KBM-7 (cell line): ENCODE measurements around the gene ANKRD23.
"Not testable (repeated sequence)": the region's sequence is repeated elsewhere in the genome, so short reads cannot be mapped to it uniquely, and the experiment has no call there.

Source experiments
- DNase-seq: peaks from one replicate; pipeline ENCODE4 v3.0.0-alpha.2; 2015
- in situ Hi-C: fragments of 300-500 bp; cut with MboI; formaldehyde crosslinking; loops from 2 replicates; pipeline ENCODE4 v1.14.3; 2020; ENCODE audit warnings: low sequenced_read_pairs, low pct_unique_long_range_greater_than_20kb, mixed read lengths

The ANKRD23 gene

GRCh38 chr2:96843538-96844268 is at the start of gene ANKRD23:
TSS of gene ANKRD23 (minus strand) at chr2:96844021. CDS start at chr2:96843992, 29 bp downstream.
- no peak for DNase-seq
- in situ Hi-C loops: no loop called here

GRCh38 chr2:96891591-96892333 is 47.9 kb upstream of the ANKRD23 start:
- DNase-seq: no peak
- in situ Hi-C loops: no loop called here

- DNase-seq: no peak
- in situ Hi-C loops: no loop called here
These were observed 47.0 kb upstream of the ANKRD23 start for GRCh38 chr2:96890726-96891385.

GRCh38 chr2:96890252-96890651 is 46.4 kb upstream of the ANKRD23 start:
- no peak for DNase-seq
- in situ Hi-C loops: no loop called here

- in situ Hi-C loops: not testable (repeated sequence)
These were observed 45.7 kb upstream of the ANKRD23 start for GRCh38 chr2:96889502-96889901.

GRCh38 chr2:96888072-96889011 is 44.5 kb upstream of the ANKRD23 start:
- in situ Hi-C loops: no loop called here
- DNase-seq: no peak

More at GRCh38 chr2:96889502-96889901, 45.7 kb upstream of the ANKRD23 start:
- not testable (repeated sequence) for DNase-seq

GRCh38 chr2:96887493-96888012 is 43.7 kb upstream of the ANKRD23 start:
- DNase-seq: no peak
- in situ Hi-C loops: no loop called here

- in situ Hi-C loops: no loop called here
- DNase-seq: no peak
These were observed 41.9 kb upstream of the ANKRD23 start for GRCh38 chr2:96885432-96886347.

- in situ Hi-C loops: no loop called here
- no peak for DNase-seq
These were observed 40.7 kb upstream of the ANKRD23 start for GRCh38 chr2:96884299-96885094.

- DNase-seq: no peak
- in situ Hi-C loops: no loop called here
These were observed 39.5 kb upstream of the ANKRD23 start for GRCh38 chr2:96883306-96883705.

GRCh38 chr2:96882906-96883305 is 39.1 kb upstream of the ANKRD23 start:
- DNase-seq: no peak
- in situ Hi-C loops: no loop called here

GRCh38 chr2:96882230-96882629 is 38.4 kb upstream of the ANKRD23 start:
- in situ Hi-C loops: no loop called here
- DNase-seq: no peak

GRCh38 chr2:96881349-96882195 is 37.8 kb upstream of the ANKRD23 start:
- in situ Hi-C loops: no loop called here

GRCh38 chr2:96880891-96881273 is 37.1 kb upstream of the ANKRD23 start:
- DNase-seq: no peak
- in situ Hi-C loops: no loop called here

More at GRCh38 chr2:96881349-96882195, 37.8 kb upstream of the ANKRD23 start:
- DNase-seq: no peak

- in situ Hi-C loops: no loop called here
- DNase-seq: no peak
These were observed 35.8 kb upstream of the ANKRD23 start for GRCh38 chr2:96879545-96880040.
